ENCODE measurements around the gene CSDE1.

- TF ChIP-seq ZNF274 (IDR thresholded peaks at IDR 0.05; ENCODE audit: low read depth, low read length) (no peak), YY1 (IDR thresholded peaks at IDR 0.05; ENCODE audit: insufficient read depth, insufficient read length) (no peak), SUZ12 (IDR thresholded peaks at IDR 0.05; ENCODE audit: extremely low read depth, insufficient read depth, insufficient read length) (no peak)
These were observed 38.4 kb downstream of the CSDE1 start for GRCh38 chr1:114719424-114719787.
